Upper lobe of left lung (tissue), 4 donors: ENCODE measurements around the gene KRTAP21-1.

Experiments
- CTCF ChIP-seq, 6 experiments: fragments of 450-650 bp in 4 of 6; fragments of 200-600 bp in 2 of 6; sonication (generic) in 2 of 6; IDR thresholded peaks; one replicate each; pipeline ENCODE4 v1.5.1; 2016 to 2019; ENCODE audit warnings: antibody characterized with exemption in 6 of 6
- EP300 ChIP-seq, 4 donors: sonication (generic); formaldehyde crosslinking; IDR thresholded peaks; one replicate each; pipeline ENCODE4 v1.5.1; 2017; ENCODE audit warnings: antibody characterized with exemption in 4 of 4, control low read depth in 2 of 4
- POLR2A ChIP-seq, 4 donors: fragments of 450-650 bp; IDR thresholded peaks; one replicate each; pipeline ENCODE4 v1.5.1; 2016 to 2017; ENCODE audit warnings: antibody characterized with exemption in 4 of 4, mild to moderate bottlenecking in 2 of 4
- POLR2AphosphoS5 ChIP-seq, 2 donors: sonication (generic); formaldehyde crosslinking; IDR thresholded peaks; one replicate each; pipeline ENCODE4 v1.5.1; 2017; ENCODE audit warnings: antibody characterized with exemption in 2 of 2

- TF ChIP-seq CTCF (IDR thresholded peaks at IDR 0.05) (no peak), EP300 (IDR thresholded peaks at IDR 0.05) (no peak), POLR2A (IDR thresholded peaks at IDR 0.05) (no peak), POLR2AphosphoS5 (IDR thresholded peaks at IDR 0.05) (no peak)
Measured at GRCh38 chr21:30726726-30727125, 28.5 kb downstream of the KRTAP21-1 start.
